ENCODE data around the gene CYP4F2.
"Not testable (repeated sequence)": the region's sequence is repeated elsewhere in the genome, so short reads cannot be mapped to it uniquely, and the experiment has no call there.

Gene CYP4F2

GRCh38 chr19:15899561-15899960, 1.7 kb upstream of the CYP4F2 start:
- DNase-seq = not testable (repeated sequence)

- DNase-seq = no peak
These were observed 692 bp downstream of the CYP4F2 start for GRCh38 chr19:15897026-15897737.

GRCh38 chr19:15895876-15896430, 1.9 kb downstream of the CYP4F2 start:
- DNase-seq = no peak

- no peak for DNase-seq
These were observed 3.5 kb downstream of the CYP4F2 start for GRCh38 chr19:15894359-15894758.

GRCh38 chr19:15893477-15893876, 4.4 kb downstream of the CYP4F2 start:
- DNase-seq = no peak

GRCh38 chr19:15892012-15892411, 5.9 kb downstream of the CYP4F2 start:
- DNase-seq = no peak

- DNase-seq = no peak
These were observed 6.4 kb downstream of the CYP4F2 start for GRCh38 chr19:15891434-15891833.

GRCh38 chr19:15889339-15889738, 8.5 kb downstream of the CYP4F2 start:
- not testable (repeated sequence) for DNase-seq

GRCh38 chr19:15885919-15886318, 12.0 kb downstream of the CYP4F2 start:
- DNase-seq = no peak

GRCh38 chr19:15885167-15885566, 12.7 kb downstream of the CYP4F2 start:
- no peak for DNase-seq

- DNase-seq = not testable (repeated sequence)
These were observed 14.5 kb downstream of the CYP4F2 start for GRCh38 chr19:15883329-15883728.

GRCh38 chr19:15874821-15875474, 22.9 kb downstream of the CYP4F2 start:
- DNase-seq = no peak

- not testable (repeated sequence) for DNase-seq
These were observed 24.1 kb downstream of the CYP4F2 start for GRCh38 chr19:15873771-15874170.

- peak; percentile 32 for DNase-seq
These were observed 26.3 kb downstream of the CYP4F2 start for GRCh38 chr19:15871570-15871969.

GRCh38 chr19:15869873-15870272, 28.0 kb downstream of the CYP4F2 start:
- no peak for DNase-seq

GRCh38 chr19:15869109-15869555, 28.7 kb downstream of the CYP4F2 start:
- peak; percentile 64 for DNase-seq

- no peak for DNase-seq
These were observed 31.2 kb downstream of the CYP4F2 start for GRCh38 chr19:15866636-15867035.

- DNase-seq = no peak
These were observed 33.0 kb downstream of the CYP4F2 start for GRCh38 chr19:15864824-15865223.

GRCh38 chr19:15863272-15863671, 34.6 kb downstream of the CYP4F2 start:
- no peak for DNase-seq

GRCh38 chr19:15862444-15862843, 35.4 kb downstream of the CYP4F2 start:
- no peak for DNase-seq

GRCh38 chr19:15860522-15860921, 37.4 kb downstream of the CYP4F2 start:
- DNase-seq = no peak

GRCh38 chr19:15859187-15859586, 38.7 kb downstream of the CYP4F2 start:
- DNase-seq = no peak

- DNase-seq = no peak
These were observed 47.5 kb downstream of the CYP4F2 start for GRCh38 chr19:15850385-15850784.

- DNase-seq = no peak
These were observed 51.0 kb downstream of the CYP4F2 start for GRCh38 chr19:15846923-15847322.

Data from CD4-positive, alpha-beta T cell treated with Interleukin-17A for 4 hours (primary cell).